ENCODE results near the gene CDIPT. TPM values are rescaled to one million over a fixed set of nuclear protein-coding genes. Genes with fewer than 3 reads are reported as not detected.

Gene CDIPT
- total RNA-seq, 1 donor from 2014 or later = 75.4 TPM

DNA sequence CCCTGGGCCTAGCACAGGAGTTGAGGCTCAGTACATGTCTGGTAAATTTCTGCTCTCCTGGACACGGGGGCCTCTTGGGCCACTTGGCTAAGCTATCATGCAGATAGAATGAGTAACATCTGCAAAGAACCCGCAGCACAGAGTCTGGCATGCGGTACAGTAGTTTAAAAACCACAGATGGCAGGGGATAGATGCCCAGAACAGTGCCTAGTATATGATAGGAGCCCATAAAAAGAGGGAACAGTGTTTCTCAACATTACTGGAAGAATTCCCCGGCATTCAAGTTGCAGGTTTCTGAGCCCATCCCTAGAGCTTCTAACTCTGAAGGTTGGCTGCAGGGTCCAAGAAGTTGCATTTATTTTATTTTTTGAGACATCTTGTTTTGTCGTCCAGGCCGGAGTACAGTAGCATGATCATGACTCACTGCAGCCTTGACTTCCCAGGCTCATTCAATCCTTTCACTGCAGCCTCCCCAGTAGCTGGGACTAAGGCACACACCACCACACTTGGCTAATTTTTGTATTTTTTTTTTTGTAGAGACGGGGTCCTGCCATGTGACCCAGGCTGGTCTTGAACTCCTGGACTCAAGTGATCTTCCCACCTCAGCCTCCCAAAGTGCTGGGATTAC, 5.8 kb downstream of the CDIPT start:
- ATAC-seq (no peak), DNase-seq (no peak)
- H3K4me1 ChIP-seq = peaks cover 15% of the 10 kb centered on the region
- no peaks in the 10 kb centered on the region for H3K9me3 ChIP-seq
- no peaks in the 10 kb centered on the region for H3K27me3 ChIP-seq (ENCODE audit: low read depth)
- no peak overlapping the region for H3K27ac ChIP-seq
- intact Hi-C loops (cut with DNase I) = no loop called here
- H3K4me3 ChIP-seq = no peak overlapping the region
- TF ChIP-seq, protein P1, sequence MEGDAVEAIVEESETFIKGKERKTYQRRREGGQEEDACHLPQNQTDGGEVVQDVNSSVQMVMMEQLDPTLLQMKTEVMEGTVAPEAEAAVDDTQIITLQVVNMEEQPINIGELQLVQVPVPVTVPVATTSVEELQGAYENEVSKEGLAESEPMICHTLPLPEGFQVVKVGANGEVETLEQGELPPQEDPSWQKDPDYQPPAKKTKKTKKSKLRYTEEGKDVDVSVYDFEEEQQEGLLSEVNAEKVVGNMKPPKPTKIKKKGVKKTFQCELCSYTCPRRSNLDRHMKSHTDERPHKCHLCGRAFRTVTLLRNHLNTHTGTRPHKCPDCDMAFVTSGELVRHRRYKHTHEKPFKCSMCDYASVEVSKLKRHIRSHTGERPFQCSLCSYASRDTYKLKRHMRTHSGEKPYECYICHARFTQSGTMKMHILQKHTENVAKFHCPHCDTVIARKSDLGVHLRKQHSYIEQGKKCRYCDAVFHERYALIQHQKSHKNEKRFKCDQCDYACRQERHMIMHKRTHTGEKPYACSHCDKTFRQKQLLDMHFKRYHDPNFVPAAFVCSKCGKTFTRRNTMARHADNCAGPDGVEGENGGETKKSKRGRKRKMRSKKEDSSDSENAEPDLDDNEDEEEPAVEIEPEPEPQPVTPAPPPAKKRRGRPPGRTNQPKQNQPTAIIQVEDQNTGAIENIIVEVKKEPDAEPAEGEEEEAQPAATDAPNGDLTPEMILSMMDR (IDR thresholded peaks at IDR 0.05) = no peak
- H3K36me3 ChIP-seq = peaks cover 34% of the 10 kb centered on the region

DNA sequence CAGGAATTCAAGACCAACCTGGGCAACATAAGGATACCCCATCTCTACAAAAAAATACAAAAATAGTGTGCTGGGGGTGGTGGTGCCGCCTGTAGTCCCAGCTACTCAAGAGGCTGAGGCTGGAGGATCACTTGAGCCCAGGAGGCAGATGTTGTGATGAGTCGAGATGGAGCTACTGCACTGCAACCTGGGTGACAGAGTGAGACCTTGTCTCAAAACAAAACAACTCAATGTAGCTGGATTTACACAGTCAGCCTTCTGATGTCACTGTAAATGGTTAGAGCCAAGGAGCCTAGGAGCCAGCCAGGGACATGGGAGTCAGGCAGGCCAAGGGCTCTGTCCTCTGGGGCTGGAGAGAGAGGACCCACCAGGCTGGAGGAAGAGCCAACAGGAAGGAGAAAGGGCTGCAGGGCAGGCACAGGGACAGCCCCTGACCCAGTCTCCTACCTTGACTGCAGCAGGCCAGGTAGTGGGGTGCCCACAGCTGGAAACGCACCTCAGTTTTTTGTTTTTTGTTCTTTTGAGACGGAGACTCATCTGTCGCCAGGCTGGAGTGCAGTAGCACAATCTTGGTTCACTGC, 8.4 kb downstream of the CDIPT start:
- ATAC-seq (no peak), DNase-seq (no peak)
- H3K27ac ChIP-seq = no peak overlapping the region
- no peaks in the 10 kb centered on the region for H3K4me1 ChIP-seq
- no peaks in the 10 kb centered on the region for H3K9me3 ChIP-seq
- intact Hi-C loops (cut with DNase I) = no loop called here
- H3K27me3 ChIP-seq (ENCODE audit: low read depth) = no peaks in the 10 kb centered on the region
- peaks cover 15% of the 10 kb centered on the region for H3K36me3 ChIP-seq
- no peak overlapping the region for H3K4me3 ChIP-seq
- TF ChIP-seq, protein P1 (IDR thresholded peaks at IDR 0.05) = no peak

- ATAC-seq = peak; percentile 13 to 33
- peak overlapping the region; percentile 19 for H3K27ac ChIP-seq
Observed at GRCh38 chr16:29852654-29853053, 10.4 kb downstream of the CDIPT start.

DNA sequence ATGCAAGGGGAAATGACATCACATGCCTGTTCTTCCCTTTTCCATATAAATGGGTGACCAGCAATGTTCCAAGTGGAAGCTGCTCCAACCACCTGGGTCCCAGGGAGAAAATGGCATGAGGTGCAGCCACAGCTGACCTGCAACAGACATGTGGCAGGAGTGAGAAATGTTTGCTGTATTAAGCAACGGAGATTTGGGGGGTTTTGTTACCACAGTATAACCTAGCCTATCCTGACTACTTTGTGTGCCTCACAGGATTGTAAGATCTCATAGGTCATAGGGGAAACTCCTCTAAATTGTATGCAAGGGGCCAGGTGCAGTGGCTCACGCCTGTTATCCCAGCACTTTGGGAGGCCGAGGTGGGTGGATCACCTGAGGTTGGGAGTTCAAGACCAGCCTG, 12.0 kb downstream of the CDIPT start:
- no peak for ATAC-seq
- TF ChIP-seq, protein P1 (IDR thresholded peaks at IDR 0.05) = no peak
- no peaks in the 10 kb centered on the region for H3K9me3 ChIP-seq
- peaks cover 14% of the 10 kb centered on the region for H3K4me1 ChIP-seq
- intact Hi-C loops (cut with DNase I) = no loop called here
- no peaks in the 10 kb centered on the region for H3K27me3 ChIP-seq (ENCODE audit: low read depth)
- no peak overlapping the region for H3K27ac ChIP-seq
- DNase-seq = no peak
- peaks cover 26% of the 10 kb centered on the region for H3K36me3 ChIP-seq
- no peak overlapping the region for H3K4me3 ChIP-seq

More at GRCh38 chr16:29852654-29853053, 10.4 kb downstream of the CDIPT start:
- Histone ChIP-seq H3K27me3 (ENCODE audit: low read depth) (no peaks in the 10 kb centered on the region), H3K9me3 (no peaks in the 10 kb centered on the region), H3K4me3 (no peak overlapping the region), H3K36me3 (peaks cover 9% of the 10 kb centered on the region), H3K4me1 (peaks cover 14% of the 10 kb centered on the region)
- DNase-seq = no peak
- TF ChIP-seq, protein P1 (IDR thresholded peaks at IDR 0.05) = no peak
- intact Hi-C loops (cut with DNase I) = no loop called here

- intact Hi-C loops (cut with DNase I) = no loop called here
- H3K27me3 ChIP-seq (ENCODE audit: low read depth) = no peaks in the 10 kb centered on the region
- ATAC-seq (peak; percentile 36 to 49), DNase-seq (no peak)
- no peak overlapping the region for H3K4me3 ChIP-seq
- peak overlapping the region; percentile 11 for H3K27ac ChIP-seq
- TF ChIP-seq, protein P1 (IDR thresholded peaks at IDR 0.05) = no peak
- peaks cover 23% of the 10 kb centered on the region for H3K4me1 ChIP-seq
- no peaks in the 10 kb centered on the region for H3K9me3 ChIP-seq
- H3K36me3 ChIP-seq = peaks cover 41% of the 10 kb centered on the region
Observed at GRCh38 chr16:29849505-29849904, 13.5 kb downstream of the CDIPT start.
